K562 (cell line): ENCODE results near the gene ZNF740. TPM values are rescaled to one million over a fixed set of nuclear protein-coding genes. Genes with fewer than 3 reads are reported as not detected.
A peak's percentile ranks its signal among the peaks of the same experiment; 100 is the strongest.

Experiments
- ELF2 ChIP-seq: fragments of 250-450 bp; sonication (Bioruptor Pico); IDR thresholded peaks from 2 replicates; pipeline ENCODE4 v1.5.0; 2021; ENCODE audit warnings: mild to moderate bottlenecking
- HDAC1 ChIP-seq, 2 experiments: fragments of 450-650 bp; IDR thresholded peaks; 2 replicates each; pipeline ENCODE4 v1.6.1; 2016 to 2017; ENCODE audit warnings: inconsistent platforms in 1 of 2, mild to moderate bottlenecking in 1 of 2, moderate library complexity in 1 of 2
- HDAC2 ChIP-seq: fragments of 450-650 bp; IDR thresholded peaks from 2 replicates; pipeline ENCODE4 v1.6.1; 2016; ENCODE audit warnings: mild to moderate bottlenecking
- KLF13 ChIP-seq: fragments of 450-650 bp; IDR thresholded peaks from 2 replicates; pipeline ENCODE4 v1.6.1; 2016; ENCODE audit warnings: missing genetic modification characterization, low read depth, mild to moderate bottlenecking, missing compliant biosample characterization, moderate library complexity, borderline replicate concordance
- MLLT1 ChIP-seq, 2 experiments: fragments of 450-650 bp; IDR thresholded peaks; 2 replicates each; pipeline ENCODE4 v1.6.1; 2016
- MTA3 ChIP-seq: fragments of 450-650 bp; formaldehyde crosslinking; IDR thresholded peaks from 2 replicates; pipeline ENCODE4 v1.6.1; 2017; ENCODE audit warnings: mild to moderate bottlenecking, borderline replicate concordance
- MTF1 ChIP-seq: fragments of 250-450 bp; sonication (Bioruptor Pico); IDR thresholded peaks from 2 replicates; pipeline ENCODE4 v1.9.0; 2021; ENCODE audit warnings: moderate library complexity, mild to moderate bottlenecking, inconsistent platforms, borderline replicate concordance
- NRF1 ChIP-seq, 2 experiments: fragments of 450-650 bp; IDR thresholded peaks in 1 of 2; conservative IDR thresholded peaks in 1 of 2; 2 replicates each; pipeline ENCODE4 v1.6.1; 2014; ENCODE audit warnings: mild to moderate bottlenecking in 2 of 2
- PCBP1 ChIP-seq: fragments of 200-400 bp; formaldehyde crosslinking; IDR thresholded peaks from 2 replicates; pipeline ENCODE4 v1.6.1; 2018; ENCODE audit warnings: mild to moderate bottlenecking, low read depth, low read length; ENCODE audit not compliant: poor library complexity, severe bottlenecking
- PHB2 ChIP-seq: fragments of 450-650 bp; IDR thresholded peaks from 2 replicates; pipeline ENCODE4 v1.6.1; 2017; ENCODE audit warnings: low read depth
- PRDM10 ChIP-seq: fragments of 450-650 bp; IDR thresholded peaks from 2 replicates; pipeline ENCODE4 v1.6.1; 2018; ENCODE audit not compliant: partially characterized antibody
- TBP ChIP-seq: optimal IDR thresholded peaks from 2 replicates; pipeline ENCODE3; 2011; ENCODE audit warnings: low read depth, low read length, improper control_type of control experiment
- THRAP3 ChIP-seq: fragments of 450-650 bp; IDR thresholded peaks from 2 replicates; pipeline ENCODE4 v1.6.1; 2016; ENCODE audit warnings: mild to moderate bottlenecking, inconsistent platforms, borderline replicate concordance
- ZBTB33 ChIP-seq: sonication (generic); formaldehyde crosslinking; IDR thresholded peaks from 2 replicates; pipeline ENCODE4 v1.8.1; 2023; ENCODE audit warnings: mild to moderate bottlenecking, missing genetic modification reagents
- ZBTB7A ChIP-seq: IDR thresholded peaks from 2 replicates; pipeline ENCODE4 v1.6.1; 2011; ENCODE audit warnings: low read depth, mild to moderate bottlenecking, low read length, moderate library complexity, borderline replicate concordance; ENCODE audit not compliant: control insufficient read depth
- ZZZ3 ChIP-seq: fragments of 450-650 bp; IDR thresholded peaks from 2 replicates; pipeline ENCODE4 v1.6.1; 2016; ENCODE audit warnings: antibody characterized with exemption, mild to moderate bottlenecking, moderate library complexity
- polyA plus RNA-seq, 8 experiments: library from polyadenylated mRNA; depleted of rRNA in 4 of 8; stranded (reverse) in 5 of 8; unstranded in 3 of 8; fragments of >200 nt; fragmentation: Nextera tagmentation in 2 of 8; fragmentation: Illumina TruSeq in 1 of 8; extraction: Ambion mirVana in 2 of 8; extraction: Trizol in 1 of 8; gene quantifications; 2 replicates each; pipeline versions ENCODE4 v1.2.1 to v1.2.3, GENCODE V29; 2011 to 2014; ENCODE audit warnings: inconsistent platforms in 1 of 8, missing spikeins in 1 of 8
- total RNA-seq, 7 experiments: library from RNA; depleted of rRNA in 6 of 7; stranded (reverse); fragments of >200 nt in 6 of 7; fragmentation: Illumina TruSeq in 2 of 7; extraction: Trizol in 2 of 7; gene quantifications; 2 replicates each; pipeline versions ENCODE4 v1.2.1 to v1.2.3, GENCODE V29; 2011 to 2021; ENCODE audit warnings: low replicate concordance in 1 of 7
- TF ChIP-seq, protein P1 (sequence below): fragments of 250-450 bp; sonication (Bioruptor Pico); IDR thresholded peaks from 2 replicates; pipeline ENCODE4 v1.8.0; 2022; ENCODE audit warnings: moderate library complexity, mild to moderate bottlenecking, inconsistent platforms
- TF ChIP-seq, protein P2 (sequence below), 2 experiments: fragments of 450-650 bp; conservative IDR thresholded peaks; 2 replicates each; pipeline ENCODE4 v1.6.1; 2017; ENCODE audit warnings: mild to moderate bottlenecking in 2 of 2, moderate library complexity in 2 of 2

Gene ZNF740
- total and polyA plus RNA-seq, 9 of the 15 experiments (the other 6 are each of a cell fraction or from before 2014, with no cell fraction given): 0.57 to 46.4 (median 18.6) TPM

DNA sequence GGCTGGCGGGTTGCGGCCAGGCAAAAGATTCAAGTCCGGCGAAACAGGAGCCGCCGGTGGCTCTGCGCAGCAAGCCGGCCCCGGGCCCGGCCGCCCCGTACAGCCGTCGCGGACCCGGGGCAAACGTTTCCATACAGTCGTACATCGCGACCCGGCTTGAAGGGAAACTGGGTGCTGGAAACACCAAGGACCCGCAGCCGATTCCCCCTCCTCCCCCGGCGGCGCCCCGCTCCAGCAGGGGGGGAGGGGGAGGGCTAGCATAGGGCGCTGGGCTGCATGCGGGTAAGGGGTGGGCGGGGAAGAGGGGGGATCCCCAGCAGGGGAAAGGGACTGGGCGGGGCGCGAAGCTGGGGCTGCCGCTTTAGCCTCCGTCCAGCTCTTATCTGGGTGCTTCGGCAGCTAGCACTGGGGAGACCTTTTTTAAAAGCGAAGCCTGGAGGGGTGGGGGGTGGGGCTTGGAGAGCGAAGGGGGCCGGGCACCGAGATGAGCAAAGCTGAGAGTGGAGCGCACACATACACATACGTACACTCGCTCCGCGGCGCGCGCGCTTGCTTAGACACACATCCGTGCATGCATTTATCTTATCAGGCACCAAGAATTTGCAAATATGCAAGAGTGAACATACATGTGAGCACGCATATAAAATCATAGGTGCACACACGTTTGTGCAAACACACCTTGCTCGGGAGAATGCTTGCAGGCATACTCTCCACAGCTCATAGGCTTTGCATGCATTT lies 39.6 kb downstream of the ZNF740 start (continued):
- TF ChIP-seq, protein P1, sequence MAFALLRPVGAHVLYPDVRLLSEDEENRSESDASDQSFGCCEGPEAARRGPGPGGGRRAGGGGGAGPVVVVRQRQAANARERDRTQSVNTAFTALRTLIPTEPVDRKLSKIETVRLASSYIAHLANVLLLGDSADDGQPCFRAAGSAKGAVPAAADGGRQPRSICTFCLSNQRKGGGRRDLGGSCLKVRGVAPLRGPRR: no peak
- no peak for TF ChIP-seq MTF1
- no peak for TF ChIP-seq PRDM10
- 0 out of 2 replicates have a peak, but pooled peaks have one; percentile 74 for TF ChIP-seq HDAC2
- peak in 1 of 2 experiments; percentile 29; a peak in 1 of 4 replicates for TF ChIP-seq NRF1 (conservative IDR thresholded peaks at IDR 0.05 in 1 of 2, IDR thresholded peaks at IDR 0.05 in 1 of 2)
- TF ChIP-seq ZBTB33 (CRISPR knock-in tag): no peak
- TF ChIP-seq TBP: peak; percentile 20
- 0 out of 2 replicates have a peak, but pooled peaks have one; percentile 15 for TF ChIP-seq MTA3
- TF ChIP-seq THRAP3: no peak
- TF ChIP-seq PHB2: no peak
- peak; percentile 58; the same call in 1 of the 2 replicates for TF ChIP-seq ZBTB7A
- no peak for TF ChIP-seq ELF2 (CRISPR knock-in tag)
- TF ChIP-seq MLLT1 (IDR thresholded peaks at IDR 0.05): no peak
- peak in 1 of 2 experiments; percentile 73; a peak in 1 of 4 replicates for TF ChIP-seq HDAC1 (IDR thresholded peaks at IDR 0.05)
- TF ChIP-seq ZZZ3: no peak
- TF ChIP-seq, protein P2, sequence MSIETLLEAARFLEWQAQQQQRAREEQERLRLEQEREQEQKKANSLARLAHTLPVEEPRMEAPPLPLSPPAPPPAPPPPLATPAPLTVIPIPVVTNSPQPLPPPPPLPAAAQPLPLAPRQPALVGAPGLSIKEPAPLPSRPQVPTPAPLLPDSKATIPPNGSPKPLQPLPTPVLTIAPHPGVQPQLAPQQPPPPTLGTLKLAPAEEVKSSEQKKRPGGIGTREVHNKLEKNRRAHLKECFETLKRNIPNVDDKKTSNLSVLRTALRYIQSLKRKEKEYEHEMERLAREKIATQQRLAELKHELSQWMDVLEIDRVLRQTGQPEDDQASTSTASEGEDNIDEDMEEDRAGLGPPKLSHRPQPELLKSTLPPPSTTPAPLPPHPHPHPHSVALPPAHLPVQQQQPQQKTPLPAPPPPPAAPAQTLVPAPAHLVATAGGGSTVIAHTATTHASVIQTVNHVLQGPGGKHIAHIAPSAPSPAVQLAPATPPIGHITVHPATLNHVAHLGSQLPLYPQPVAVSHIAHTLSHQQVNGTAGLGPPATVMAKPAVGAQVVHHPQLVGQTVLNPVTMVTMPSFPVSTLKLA (conservative IDR thresholded peaks at IDR 0.05): peak in 1 of 2 experiments; percentile 46; a peak in 1 of 4 replicates
- no peak for TF ChIP-seq KLF13
- peak; percentile 53 for TF ChIP-seq PCBP1
